TTC549 (cell line): ENCODE data around the gene NFS1.

ENCODE experiments used
- FAIRE-seq: peaks from 2 replicates; lab custom pipeline; 2012; peaks lifted over from hg19 to GRCh38; lab: Jason Lieb, UNC

Gene NFS1

DNA sequence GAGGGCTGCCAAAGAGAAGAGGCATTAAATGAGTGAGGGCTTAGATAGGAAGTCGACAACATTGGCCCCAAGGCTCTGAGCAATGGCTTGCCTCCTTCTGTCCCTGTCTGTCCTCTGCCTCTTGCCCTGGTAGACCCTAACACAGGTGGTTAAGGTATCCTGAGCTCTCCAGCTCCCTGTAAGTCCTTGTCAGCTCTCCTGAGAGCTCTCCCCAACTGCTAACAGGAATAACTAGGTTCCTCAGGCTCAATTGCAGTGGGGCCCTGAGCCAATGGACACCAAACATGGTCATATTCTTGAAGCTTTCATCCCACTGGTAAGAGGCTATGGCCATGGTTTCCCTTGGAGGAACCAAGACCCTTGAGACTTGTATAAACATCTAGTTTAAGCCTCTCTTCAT, 29.5 kb downstream of the NFS1 start:
- FAIRE-seq: no peak

- FAIRE-seq: no peak
These were observed 29.9 kb downstream of the NFS1 start for GRCh38 chr20:35669221-35669620.

DNA sequence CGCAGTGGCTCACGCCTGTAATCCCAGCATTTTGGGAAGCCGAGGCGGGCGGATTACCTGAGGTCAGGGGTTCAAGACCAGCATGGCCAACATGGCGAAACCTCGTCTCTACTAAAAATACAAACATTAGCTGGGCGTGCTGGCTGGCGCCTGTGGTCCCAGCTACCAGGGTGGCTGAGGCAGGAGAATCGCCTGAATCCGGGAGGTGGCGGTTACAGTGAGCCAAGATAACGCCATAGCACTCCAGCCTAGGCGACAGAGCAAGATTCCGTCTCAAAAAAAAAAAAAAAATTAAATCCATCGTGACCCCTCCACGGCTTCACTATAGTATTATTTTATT, 33.2 kb downstream of the NFS1 start:
- FAIRE-seq: no peak

- no peak for FAIRE-seq
These were observed 34.5 kb downstream of the NFS1 start, which contains the start of the genes CPNE1 and RBM12 for GRCh38 chr20:35664466-35665206. Gene CPNE1, minus strand, starts transcription at chr20:35664900. Its CDS starts 31,977 bp downstream, at chr20:35632923. Gene RBM12, minus strand, starts transcription at chr20:35664900. Its CDS starts 9,578 bp downstream, at chr20:35655322.

- FAIRE-seq: no peak
These were observed 35.4 kb downstream of the NFS1 start for GRCh38 chr20:35663516-35664465.

GRCh38 chr20:35662551-35662950, 36.6 kb downstream of the NFS1 start:
- no peak for FAIRE-seq

- no peak for FAIRE-seq
These were observed 37.2 kb downstream of the NFS1 start for GRCh38 chr20:35661908-35662307.

DNA sequence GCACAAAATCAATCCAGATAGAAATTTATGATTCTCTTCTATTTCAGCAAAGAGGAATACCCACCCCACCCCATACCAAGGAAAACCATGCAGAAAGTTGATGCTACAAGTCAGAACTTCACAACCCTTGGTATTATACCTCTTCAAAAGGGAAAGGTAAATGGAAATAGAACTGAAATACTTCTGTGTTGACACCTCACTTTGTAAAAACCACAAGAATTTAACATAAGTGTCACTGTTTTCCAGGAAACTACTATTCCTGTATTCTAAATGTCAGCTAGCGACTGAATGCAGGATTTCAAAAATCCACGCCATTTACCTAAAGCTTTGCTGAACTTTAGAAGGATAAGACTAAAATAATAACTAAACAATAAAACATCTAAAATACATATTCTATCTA, 38.1 kb downstream of the NFS1 start:
- no peak for FAIRE-seq

DNA sequence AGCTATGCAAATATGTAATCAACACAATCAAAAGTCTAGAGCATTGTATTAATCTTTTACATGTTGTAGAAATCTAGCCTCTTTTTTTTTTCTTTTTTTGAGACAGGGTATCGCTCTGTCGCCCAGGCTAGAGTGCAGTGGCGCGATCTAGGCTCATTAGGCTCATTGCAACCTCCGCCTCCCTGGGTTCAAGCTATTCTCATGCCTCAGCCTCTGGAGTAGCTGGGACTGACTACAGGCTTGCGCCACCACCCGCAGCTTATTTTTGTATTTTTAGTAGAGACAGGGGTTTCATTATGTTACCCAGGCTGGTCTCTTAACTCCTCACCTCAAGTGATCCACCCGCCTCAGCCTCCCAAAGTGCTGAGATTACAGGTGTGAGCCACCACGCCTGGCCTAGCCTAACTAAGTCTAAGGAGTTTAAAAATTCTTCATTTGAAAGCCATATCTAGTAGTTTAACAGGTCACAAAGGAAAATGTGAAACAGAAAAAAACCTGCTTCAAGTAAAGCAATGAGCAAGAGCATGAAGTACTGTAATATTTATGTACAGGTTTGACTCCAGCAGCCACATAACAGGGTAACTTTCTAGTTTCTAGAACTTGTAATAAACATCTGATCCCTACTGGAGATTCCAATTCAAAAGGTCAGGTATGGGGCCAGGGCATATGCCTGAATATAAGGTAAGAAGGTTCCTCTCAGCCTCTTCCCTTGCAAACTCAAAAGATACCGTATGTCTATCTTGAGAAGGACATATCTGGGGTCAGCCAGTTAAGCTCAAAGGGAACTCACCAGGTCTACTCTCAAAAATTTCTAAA, 38.8 kb downstream of the NFS1 start:
- no peak for FAIRE-seq

- no peak for FAIRE-seq
These were observed 41.9 kb downstream of the NFS1 start for GRCh38 chr20:35657271-35657670.

GRCh38 chr20:35654415-35654814, 44.7 kb downstream of the NFS1 start:
- no peak for FAIRE-seq

- no peak for FAIRE-seq
These were observed 45.3 kb downstream of the NFS1 start for GRCh38 chr20:35653893-35654292.

- FAIRE-seq: no peak
These were observed 45.8 kb downstream of the NFS1 start for GRCh38 chr20:35653430-35653734.

GRCh38 chr20:35652641-35653429, 46.3 kb downstream of the NFS1 start:
- FAIRE-seq: no peak

DNA sequence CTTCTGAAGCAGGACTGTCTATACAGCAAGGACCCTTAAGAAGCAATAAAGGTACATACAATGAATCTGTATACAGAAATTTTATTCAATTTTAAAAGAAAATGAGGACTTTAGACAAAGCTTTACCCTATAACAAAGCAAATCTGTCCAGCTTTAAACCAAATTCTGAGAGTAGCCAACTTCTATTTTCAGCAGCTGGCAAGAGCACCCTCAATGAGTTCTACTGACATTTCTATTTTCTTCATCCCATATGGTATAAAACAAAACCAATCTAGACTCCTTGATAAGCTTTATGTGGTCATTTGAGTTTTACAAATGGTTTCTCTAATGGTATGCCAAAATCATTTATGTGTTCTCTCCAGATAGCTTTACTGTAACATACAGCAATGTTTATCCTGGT, 47.2 kb downstream of the NFS1 start:
- FAIRE-seq: no peak

DNA sequence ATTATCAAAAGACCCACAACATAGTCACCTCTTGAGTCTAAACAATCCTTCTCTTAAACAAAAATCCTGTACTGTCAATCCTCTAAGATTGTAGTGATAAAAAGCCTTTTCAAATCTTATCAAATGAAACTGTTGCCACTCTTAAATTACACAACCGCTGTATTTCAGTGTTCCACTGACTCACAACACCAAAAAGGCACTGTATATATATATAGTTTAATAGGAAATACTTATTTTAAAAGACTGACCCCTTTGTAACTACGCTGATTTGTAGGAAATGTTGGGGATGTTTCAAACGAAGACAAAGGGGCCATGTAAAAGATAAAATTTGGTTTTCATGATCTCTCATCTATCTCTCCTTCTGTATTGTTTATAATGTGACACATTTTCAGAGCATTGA, 48.5 kb downstream of the NFS1 start:
- no peak for FAIRE-seq

GRCh38 chr20:35648836-35649235, 50.3 kb downstream of the NFS1 start:
- FAIRE-seq: no peak

DNA sequence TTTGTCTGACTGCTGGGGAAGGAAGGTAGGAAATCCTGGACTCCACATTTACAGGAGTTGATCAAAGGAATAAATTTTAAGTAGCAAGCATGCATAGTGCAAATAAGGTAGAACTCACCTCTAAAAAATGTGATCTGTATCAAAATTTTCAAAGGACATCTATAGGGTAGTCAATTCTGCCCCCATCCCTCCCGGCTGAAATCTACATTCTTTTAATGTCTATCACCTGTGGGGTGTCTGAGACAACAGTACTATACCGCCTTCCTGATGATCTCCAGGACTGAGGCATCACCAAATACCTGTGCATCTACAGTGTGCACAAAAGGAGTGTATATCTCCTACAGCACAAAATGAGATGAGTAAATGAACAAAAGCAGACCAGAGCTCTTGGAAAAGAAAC, 54.3 kb downstream of the NFS1 start:
- no peak for FAIRE-seq

- FAIRE-seq: no peak
These were observed 56.1 kb downstream of the NFS1 start for GRCh38 chr20:35643045-35643444.

DNA sequence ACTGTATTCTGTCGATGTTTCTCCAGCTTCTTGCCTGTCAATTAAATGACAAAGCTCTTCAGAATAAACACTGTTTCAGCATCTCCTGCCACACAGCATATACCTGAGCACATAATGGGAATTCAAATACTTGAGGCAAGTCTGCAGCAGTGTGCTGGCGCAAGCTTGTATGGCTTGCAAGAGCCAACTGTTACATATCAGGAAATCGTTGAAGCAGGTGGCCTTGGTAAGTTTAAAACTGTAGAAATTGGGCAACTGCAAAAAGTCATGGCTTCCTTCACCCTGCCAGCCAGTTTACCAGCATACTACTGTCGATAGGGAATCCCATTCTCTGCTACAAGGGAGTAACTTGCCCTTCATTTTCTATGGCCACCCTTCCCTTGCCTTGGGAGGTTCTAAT, 57.4 kb downstream of the NFS1 start:
- no peak for FAIRE-seq

GRCh38 chr20:35640724-35641123, 58.4 kb downstream of the NFS1 start:
- FAIRE-seq: no peak

- no peak for FAIRE-seq
These were observed 60.4 kb downstream of the NFS1 start for GRCh38 chr20:35638751-35639150.
